H9 (cell line): Measurements from ENCODE around the gene IL16. TPM values are rescaled to one million over a fixed set of nuclear protein-coding genes. Genes with fewer than 3 reads are reported as not detected.

Experiments used
- DNase-seq: peaks from one replicate; pipeline ENCODE4 v3.0.0-alpha.2; 2017
- H2AFZ ChIP-seq: one replicate; pipeline ENCODE4 v1.6.1; 2013; ENCODE audit warnings: mild to moderate bottlenecking, low read length, control low read depth, moderate library complexity
- H2AK5ac ChIP-seq: 2 replicates; pipeline ENCODE4 v1.6.1; 2013; ENCODE audit warnings: low read length, control low read depth, mixed read lengths; ENCODE audit not compliant: insufficient read length
- H2BK120ac ChIP-seq: one replicate; pipeline ENCODE4 v1.6.1; 2013; ENCODE audit warnings: low read depth, mild to moderate bottlenecking, low read length, control low read depth, inconsistent platforms; ENCODE audit not compliant: poor library complexity, severe bottlenecking
- H2BK12ac ChIP-seq: 2 replicates; pipeline ENCODE4 v1.6.1; 2013; ENCODE audit warnings: low read length, control low read depth, mixed read lengths, low read depth; ENCODE audit not compliant: insufficient read length
- H2BK15ac ChIP-seq: 2 replicates; pipeline ENCODE4 v1.6.1; 2013; ENCODE audit warnings: low read depth, low read length, control low read depth
- H2BK20ac ChIP-seq: one replicate; pipeline ENCODE4 v1.6.1; 2013; ENCODE audit warnings: low read depth, mild to moderate bottlenecking, low read length, control low read depth, inconsistent platforms; ENCODE audit not compliant: poor library complexity, severe bottlenecking
- H2BK5ac ChIP-seq: 2 replicates; pipeline ENCODE4 v1.6.1; 2013; ENCODE audit warnings: low read length, control low read depth, mixed read lengths; ENCODE audit not compliant: insufficient read length
- H3K14ac ChIP-seq: 2 replicates; pipeline ENCODE4 v1.6.1; 2013; ENCODE audit warnings: low read length, control low read depth; ENCODE audit not compliant: insufficient read depth
- H3K18ac ChIP-seq: 2 replicates; pipeline ENCODE4 v1.6.1; 2013; ENCODE audit warnings: low read depth, mild to moderate bottlenecking, mixed read lengths, low read length, control low read depth; ENCODE audit not compliant: insufficient read length
- H3K23ac ChIP-seq: 2 replicates; pipeline ENCODE4 v1.6.1; 2013; ENCODE audit warnings: low read length, control low read depth, mixed read lengths, low read depth; ENCODE audit not compliant: insufficient read length
- H3K23me2 ChIP-seq: 2 replicates; pipeline ENCODE4 v1.6.1; 2013; ENCODE audit warnings: low read depth, mild to moderate bottlenecking, mixed read lengths, low read length, control low read depth; ENCODE audit not compliant: insufficient read length, poor library complexity, severe bottlenecking
- H3K27ac ChIP-seq: 2 replicates; pipeline ENCODE4 v1.5.1; 2013; ENCODE audit warnings: low read length, control low read depth, mixed read lengths, low read depth; ENCODE audit not compliant: insufficient read length
- H3K27me3 ChIP-seq: 2 replicates; pipeline ENCODE4 v1.6.1; 2013; ENCODE audit warnings: low read length, control low read depth, inconsistent platforms; ENCODE audit not compliant: insufficient read depth
- H3K4ac ChIP-seq: 2 replicates; pipeline ENCODE4 v1.6.1; 2013; ENCODE audit warnings: low read depth, mild to moderate bottlenecking, control low read depth, inconsistent platforms, low read length, moderate library complexity
- H3K4me1 ChIP-seq: 2 replicates; pipeline ENCODE4 v1.6.1; 2013; ENCODE audit warnings: low read length, control low read depth, inconsistent platforms; ENCODE audit not compliant: insufficient read depth
- H3K4me2 ChIP-seq: 2 replicates; pipeline ENCODE4 v1.6.1; 2013; ENCODE audit warnings: low read length, control low read depth, mixed read lengths; ENCODE audit not compliant: insufficient read length, insufficient read depth
- H3K56ac ChIP-seq: 2 replicates; pipeline ENCODE4 v1.6.1; 2013; ENCODE audit warnings: low read depth, mild to moderate bottlenecking, mixed read lengths, low read length, control low read depth; ENCODE audit not compliant: insufficient read length
- H3K79me1 ChIP-seq: 2 replicates; pipeline ENCODE4 v1.6.1; 2013; ENCODE audit warnings: low read depth, mild to moderate bottlenecking, moderate library complexity, low read length, control low read depth, inconsistent platforms; ENCODE audit not compliant: insufficient read depth, poor library complexity, severe bottlenecking
- H3K79me2 ChIP-seq: 2 replicates; pipeline ENCODE4 v1.6.1; 2013; ENCODE audit warnings: low read length, control low read depth, inconsistent platforms; ENCODE audit not compliant: insufficient read depth
- H3K9ac ChIP-seq: 2 replicates; pipeline ENCODE4 v1.6.1; 2013; ENCODE audit warnings: low read length, control low read depth, mixed read lengths; ENCODE audit not compliant: insufficient read length; ENCODE audit errors: extremely low read depth
- H3K9me3 ChIP-seq: one replicate; pipeline ENCODE4 v1.6.1; 2013; ENCODE audit warnings: low read depth, low read length, inconsistent platforms; ENCODE audit not compliant: control insufficient read depth
- H3T11ph ChIP-seq: one replicate; pipeline ENCODE4 v1.6.1; 2013; ENCODE audit warnings: mild to moderate bottlenecking, low read length, control low read depth, inconsistent platforms
- H4K20me1 ChIP-seq: one replicate; pipeline ENCODE4 v1.6.1; 2013; ENCODE audit not compliant: control insufficient read depth, insufficient read length, insufficient read depth
- H4K5ac ChIP-seq: 2 replicates; pipeline ENCODE4 v1.6.1; 2013; ENCODE audit warnings: low read depth, mild to moderate bottlenecking, mixed read lengths, low read length, control low read depth; ENCODE audit not compliant: insufficient read length
- H4K8ac ChIP-seq: replicated peaks from 2 replicates; pipeline ENCODE4 v1.6.1; 2013; ENCODE audit warnings: low read length, control low read depth, mixed read lengths, low read depth; ENCODE audit not compliant: insufficient read length
- H4K91ac ChIP-seq: 2 replicates; pipeline ENCODE4 v1.6.1; 2013; ENCODE audit warnings: low read depth, mild to moderate bottlenecking, moderate library complexity, mixed read lengths, low read length, control low read depth; ENCODE audit not compliant: insufficient read length
- H3K27ac Mint-ChIP-seq, 3 experiments: 2 replicates in 2 of 3; 3 replicates in 1 of 3; pipeline ENCODE4 v1.8.0; 2020 to 2021; ENCODE audit warnings: mixed read lengths in 3 of 3, mild to moderate bottlenecking in 1 of 3, moderate library complexity in 1 of 3
- H3K27me3 Mint-ChIP-seq: 2 replicates; pipeline ENCODE4 v1.8.0; 2021; ENCODE audit warnings: low read depth, mild to moderate bottlenecking, moderate library complexity, mixed read lengths
- H3K36me3 Mint-ChIP-seq, 3 experiments: 2 replicates in 2 of 3; 3 replicates in 1 of 3; pipeline ENCODE4 v1.8.0; 2020 to 2021; ENCODE audit warnings: low read depth in 3 of 3, mixed read lengths in 3 of 3; ENCODE audit not compliant: insufficient read depth in 1 of 3
- H3K4me1 Mint-ChIP-seq, 2 experiments: 2 replicates each; pipeline ENCODE4 v1.8.0; 2020; ENCODE audit warnings: mixed read lengths in 2 of 2
- H3K4me3 Mint-ChIP-seq, 2 experiments: 2 replicates in 1 of 2; 3 replicates in 1 of 2; pipeline ENCODE4 v1.8.0; 2020 to 2021; ENCODE audit warnings: mild to moderate bottlenecking in 2 of 2, mixed read lengths in 2 of 2, moderate library complexity in 1 of 2
- H3K9me3 Mint-ChIP-seq, 2 experiments: 2 replicates in 1 of 2; 3 replicates in 1 of 2; pipeline ENCODE4 v1.8.0; 2020; ENCODE audit warnings: mild to moderate bottlenecking in 2 of 2, mixed read lengths in 2 of 2, moderate library complexity in 1 of 2
- CTCF ChIP-seq: fragments of 200-600 bp; sonication (generic); conservative IDR thresholded peaks from 3 replicates; pipeline ENCODE4 v1.8.0; 2021; ENCODE audit warnings: antibody characterized with exemption, mild to moderate bottlenecking
- WGBS: extraction: QIAGEN DNeasy Blood & Tissue Kit; methylation state at CpG from one replicate; pipeline ENCODE4 v1.1.7; 2013; ENCODE audit warnings: missing lambda C conversion rate, low lambda C conversion rate, mixed read lengths; ENCODE audit not compliant: insufficient read length; ENCODE audit errors: extremely low coverage; 5-methylcytosine and 5-hydroxymethylcytosine counted together
- total RNA-seq: library from RNA; stranded (reverse); gene quantifications from 2 replicates; pipeline ENCODE4 v1.2.1, GENCODE V29; 2021

Gene IL16
- total RNA-seq, 1 experiment from 2014 or later, result 0.28 TPM

- Histone ChIP-seq H2BK15ac (no peak overlapping the region), H3K9me3 (peaks cover 4% of the 10 kb centered on the region), H3K4ac (no peak overlapping the region), H2AFZ (no peak overlapping the region), H2BK20ac (no peak overlapping the region), H3K14ac (no peak overlapping the region), H4K5ac (no peak overlapping the region), H2BK12ac (no peak overlapping the region), H3K4me2 (no peak overlapping the region), H4K91ac (no peak overlapping the region), H3K79me2 (no peaks in the 10 kb centered on the region), H2BK120ac (no peak overlapping the region), H3K27ac (no peak overlapping the region), H2BK5ac (no peak overlapping the region), H3K23ac (no peak overlapping the region), H2AK5ac (no peak overlapping the region), H3K23me2 (no peaks in the 10 kb centered on the region), H3K27me3 (no peaks in the 10 kb centered on the region), H3K18ac (no peak overlapping the region), H3K56ac (no peak overlapping the region), H4K20me1 (no peaks in the 10 kb centered on the region), H3K79me1 (no peaks in the 10 kb centered on the region), H3T11ph (no peak overlapping the region), H3K4me1 (peaks cover 3% of the 10 kb centered on the region; the same call in 1 of the 2 replicates), H3K9ac (no peak overlapping the region), H4K8ac (no peak overlapping the region)
- Mint-ChIP-seq H3K4me1 (peaks cover 10% of the 10 kb centered on the region in 2 experiments), H3K9me3 (peaks cover 22 to 27% of the 10 kb centered on the region in 2 experiments), H3K36me3 (peaks cover 5 to 18% (median 10%) of the 10 kb centered on the region in 3 experiments; a peak in 6 of 7 replicates), H3K27ac (no peak overlapping the region), H3K27me3 (peaks cover 5% of the 10 kb centered on the region; the same call in 1 of the 2 replicates), H3K4me3 (no peak overlapping the region)
- WGBS, result no CpG with 5 or more reads among the region's 3 CpGs
- no peak for TF ChIP-seq CTCF
- DNase-seq, result no peak
Observed at GRCh38 chr15:81275711-81276392, 79.2 kb downstream of the IL16 start.
